Fibroblast of the aortic adventitia (primary cell): ENCODE measurements around the gene ACSF3. TPM values are rescaled to one million over a fixed set of nuclear protein-coding genes. Genes with fewer than 3 reads are reported as not detected.
"Not testable (repeated sequence)": the region's sequence is repeated elsewhere in the genome, so short reads cannot be mapped to it uniquely, and the experiment has no call there.

Source experiments
- DNase-seq: peaks from one replicate; pipeline ENCODE4 v3.0.0-alpha.2; 2010; ENCODE audit warnings: low read depth
- H3K4me3 ChIP-seq: 2 replicates; pipeline ENCODE4 v1.5.1; 2011; ENCODE audit warnings: low read depth, mild to moderate bottlenecking, control low read depth, low read length, moderate library complexity
- CTCF ChIP-seq: IDR thresholded peaks from 2 replicates; pipeline ENCODE4 v1.5.1; 2011; ENCODE audit warnings: mild to moderate bottlenecking, low read length, control low read depth, inconsistent platforms; ENCODE audit not compliant: insufficient read depth
- total RNA-seq: library from RNA; depleted of rRNA; stranded (reverse); fragments of >200 nt; gene quantifications from 2 replicates; pipeline ENCODE4 v1.2.3, GENCODE V29; 2012; ENCODE audit warnings: low replicate concordance

Gene ACSF3
- total RNA-seq, 1 donor: 17.6 TPM

DNA sequence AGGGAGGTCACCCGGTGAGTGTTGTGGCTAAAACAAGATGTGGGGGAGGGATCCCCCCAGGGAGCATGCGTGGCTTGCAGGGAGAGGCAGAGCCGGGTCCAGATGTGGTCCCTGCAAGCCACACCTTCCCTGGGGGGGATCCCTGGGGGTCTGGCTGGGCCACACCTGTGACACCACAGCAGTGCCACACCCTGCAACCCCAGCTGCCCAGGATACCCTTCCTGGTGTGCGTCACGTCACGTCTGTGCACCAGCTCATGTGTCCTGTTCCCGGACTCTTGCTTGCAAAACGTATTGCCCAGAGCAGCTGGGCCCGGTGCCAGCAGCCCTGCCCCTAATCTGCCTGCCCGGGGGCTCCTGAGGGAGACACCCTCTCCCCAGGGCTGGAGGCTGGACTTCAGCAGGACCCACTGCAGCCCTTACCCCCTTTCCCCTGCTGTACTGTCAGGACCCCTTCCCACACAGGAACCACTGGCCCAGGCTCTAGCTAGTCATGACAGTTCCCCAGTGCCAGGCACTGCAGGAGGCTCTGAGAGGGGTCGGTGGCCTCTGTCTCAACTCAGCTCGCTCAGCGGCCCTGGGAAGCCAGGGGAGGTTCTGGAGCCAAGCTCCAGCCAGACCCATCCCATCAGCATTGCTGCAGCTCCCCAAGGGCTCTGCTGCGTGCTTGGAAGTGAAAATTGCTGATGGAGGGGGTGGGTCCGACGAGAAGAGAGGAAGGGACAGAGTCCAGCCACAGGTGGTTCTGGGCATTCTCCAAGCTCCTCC, 25.8 kb upstream of the ACSF3 start:
- H3K4me3 ChIP-seq: no peak overlapping the region
- no peak for TF ChIP-seq CTCF
- DNase-seq: no peak

- not testable (repeated sequence) for DNase-seq, H3K4me3 ChIP-seq
These were observed 24.6 kb upstream of the ACSF3 start for GRCh38 chr16:89068814-89069616.

DNA sequence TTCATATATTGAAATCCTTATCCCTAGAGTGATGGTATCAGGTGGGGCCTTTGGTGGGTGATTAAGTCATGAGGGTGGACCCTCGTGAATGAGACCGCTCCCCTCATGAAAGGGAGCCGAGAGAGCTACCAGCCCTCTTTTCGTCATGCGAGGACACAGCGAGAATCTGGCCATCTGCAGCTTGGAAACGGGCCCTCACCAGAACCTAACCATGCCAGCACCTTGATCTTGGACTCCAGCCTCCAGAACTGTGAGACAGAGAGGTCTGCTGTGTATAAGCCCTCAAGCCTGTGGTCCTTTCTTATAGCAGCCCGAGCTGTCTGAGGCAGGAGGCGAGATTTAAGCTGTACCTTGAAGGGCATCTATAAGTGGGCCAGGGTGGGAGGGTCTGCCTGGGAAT, 23.7 kb upstream of the ACSF3 start:
- no peak overlapping the region for H3K4me3 ChIP-seq
- no peak for TF ChIP-seq CTCF
- no peak for DNase-seq

DNA sequence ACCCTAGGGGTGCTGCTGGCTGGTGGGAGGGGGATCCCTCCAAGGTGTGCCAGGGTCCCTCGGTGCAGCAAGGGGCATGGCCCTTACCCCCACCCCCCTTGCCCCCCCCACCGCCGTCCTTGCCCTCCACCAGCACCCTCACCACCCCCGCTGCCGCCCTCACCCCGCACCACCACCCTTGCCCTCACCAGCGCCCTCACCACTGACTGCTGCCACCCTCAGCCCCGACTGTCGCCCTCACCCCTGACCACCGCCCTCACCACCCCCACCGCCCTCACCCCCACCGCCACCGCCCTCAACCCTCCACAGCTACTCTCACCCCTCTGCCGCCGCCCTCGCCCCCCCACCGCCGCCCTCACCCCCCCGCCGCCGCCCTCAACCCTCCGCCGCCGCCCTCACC, 23.1 kb upstream of the ACSF3 start:
- TF ChIP-seq CTCF: no peak
- no peak overlapping the region for H3K4me3 ChIP-seq
- DNase-seq: no peak

- peak; percentile 37 for DNase-seq
- TF ChIP-seq CTCF: no peak
- H3K4me3 ChIP-seq: no peak overlapping the region
These were observed 21.7 kb upstream of the ACSF3 start for GRCh38 chr16:89071686-89072547.

DNA sequence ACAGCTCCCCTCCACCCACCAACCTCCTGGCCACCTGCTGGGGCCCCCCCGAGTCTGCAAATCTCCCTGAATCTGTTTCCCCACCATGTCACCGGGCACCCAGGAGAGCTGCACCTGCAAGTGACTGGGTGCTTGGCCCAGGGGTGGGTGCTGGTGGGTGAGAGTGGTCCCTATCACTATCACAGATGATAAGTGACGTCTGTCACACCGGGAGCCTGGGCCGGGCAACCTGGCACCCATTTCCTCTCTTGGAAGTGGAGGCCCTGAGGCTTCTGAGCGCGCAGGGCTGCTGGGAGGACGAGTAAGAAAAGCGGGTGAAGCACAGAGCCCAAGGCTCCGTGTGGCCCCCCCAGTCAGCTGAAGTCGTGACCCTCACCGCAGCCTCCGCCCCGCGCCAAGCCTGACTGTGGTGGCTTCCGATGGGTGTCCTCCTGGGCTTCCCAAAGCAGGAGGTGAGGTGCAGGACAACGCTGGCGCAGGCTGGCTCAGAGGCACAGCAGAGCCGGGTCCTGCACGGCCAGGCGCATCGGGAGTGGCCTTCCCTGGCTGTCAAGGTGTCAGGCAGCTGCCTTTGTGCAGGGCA, 21.0 kb upstream of the ACSF3 start:
- H3K4me3 ChIP-seq: no peak overlapping the region
- no peak for DNase-seq
- no peak for TF ChIP-seq CTCF
